ENCODE data around the gene XRCC3. TPM values are rescaled to one million over a fixed set of nuclear protein-coding genes. Genes with fewer than 3 reads are reported as not detected.

The XRCC3 gene
- total and polyA plus RNA-seq, 4 donors: 1.7 to 14.1 (median 2.8) TPM

- Histone ChIP-seq H3K36me3 (ENCODE audit: control insufficient read depth in 4 of 4, insufficient read depth in 3 of 4, low read depth in 1 of 4, low read length in 3 of 4) (peaks cover 6 to 7% (median 7%) of the 10 kb centered on the region in 4 donors), H3K4me1 (ENCODE audit: control insufficient read depth in 4 of 4, insufficient read depth in 4 of 4, low read length in 3 of 4) (no peaks in the 10 kb centered on the region), H3K9ac (ENCODE audit: low read depth in 1 of 2, low read length in 2 of 2) (no peak overlapping the region), H3K27ac (ENCODE audit: low read depth in 1 of 2, low read length in 2 of 2) (no peak overlapping the region), H3K27me3 (ENCODE audit: control insufficient read depth in 4 of 4, insufficient read depth in 4 of 4, low read length in 3 of 4) (no peaks in the 10 kb centered on the region), H3K4me3 (ENCODE audit: low read depth in 1 of 3, low read length in 3 of 3) (no peak overlapping the region), H3K9me3 (ENCODE audit: control insufficient read depth in 4 of 4, low read length in 3 of 4) (no peaks in the 10 kb centered on the region)
- TF ChIP-seq EGR1 (IDR thresholded peaks at IDR 0.05; ENCODE audit: low read depth in 2 of 2): no peak
- no peak for TF ChIP-seq YY1 (IDR thresholded peaks at IDR 0.05)
- no peak for TF ChIP-seq REST (IDR thresholded peaks at IDR 0.05)
- TF ChIP-seq MAX (IDR thresholded peaks at IDR 0.05): no peak
- no peak for TF ChIP-seq HNF4A (conservative IDR thresholded peaks at IDR 0.05)
- no peak for TF ChIP-seq NR2F2 (IDR thresholded peaks at IDR 0.05)
- TF ChIP-seq ATF3 (IDR thresholded peaks at IDR 0.05): no peak
- TF ChIP-seq TAF1 (conservative IDR thresholded peaks at IDR 0.05): no peak
- TF ChIP-seq JUND (IDR thresholded peaks at IDR 0.05): no peak
- no peak for TF ChIP-seq ZBTB33 (IDR thresholded peaks at IDR 0.05)
- WGBS: 87% methylated on average over 9 of the region's 9 CpGs
- no peak for DNase-seq (ENCODE audit: low spot score)
Observed at GRCh38 chr14:103753774-103754173, 38.5 kb upstream of the XRCC3 start.

GRCh38 chr14:103749860-103750259, 34.6 kb upstream of the XRCC3 start:
- Histone ChIP-seq H3K4me1 (ENCODE audit: control insufficient read depth in 4 of 4, insufficient read depth in 4 of 4, low read length in 3 of 4) (peaks cover 0 to 8% (median 5%) of the 10 kb centered on the region in 4 donors), H3K4me3 (ENCODE audit: low read depth in 1 of 3, low read length in 3 of 3) (no peak overlapping the region), H3K27ac (ENCODE audit: low read depth in 1 of 2, low read length in 2 of 2) (no peak overlapping the region), H3K9ac (ENCODE audit: low read depth in 1 of 2, low read length in 2 of 2) (no peak overlapping the region), H3K27me3 (ENCODE audit: control insufficient read depth in 4 of 4, insufficient read depth in 4 of 4, low read length in 3 of 4) (no peaks in the 10 kb centered on the region), H3K9me3 (ENCODE audit: control insufficient read depth in 4 of 4, low read length in 3 of 4) (no peaks in the 10 kb centered on the region), H3K36me3 (ENCODE audit: control insufficient read depth in 4 of 4, insufficient read depth in 3 of 4, low read depth in 1 of 4, low read length in 3 of 4) (peaks cover 3 to 11% (median 7%) of the 10 kb centered on the region in 4 donors)
- 91% methylated on average over 5 of the region's 5 CpGs for WGBS
- peak in 1 of 2 donors; percentile 22 for TF ChIP-seq RAD21 (IDR thresholded peaks at IDR 0.05)
- no peak for TF ChIP-seq ATF3 (IDR thresholded peaks at IDR 0.05)
- no peak for DNase-seq (ENCODE audit: low spot score)

- no peak overlapping the region for H3K9ac ChIP-seq (ENCODE audit: low read depth in 1 of 2, low read length in 2 of 2)
- WGBS: 93% methylated on average over 5 of the region's 5 CpGs
- DNase-seq (ENCODE audit: low spot score): no peak
- H3K36me3 ChIP-seq (ENCODE audit: control insufficient read depth in 4 of 4, insufficient read depth in 3 of 4, low read depth in 1 of 4, low read length in 3 of 4): peaks cover 3 to 13% (median 7%) of the 10 kb centered on the region in 4 donors
- no peaks in the 10 kb centered on the region for H3K27me3 ChIP-seq (ENCODE audit: control insufficient read depth in 4 of 4, insufficient read depth in 4 of 4, low read length in 3 of 4)
- H3K4me3 ChIP-seq (ENCODE audit: low read depth in 1 of 3, low read length in 3 of 3): no peak overlapping the region
- no peak overlapping the region for H3K27ac ChIP-seq (ENCODE audit: low read depth in 1 of 2, low read length in 2 of 2)
- no peaks in the 10 kb centered on the region for H3K9me3 ChIP-seq (ENCODE audit: control insufficient read depth in 4 of 4, low read length in 3 of 4)
- H3K4me1 ChIP-seq (ENCODE audit: control insufficient read depth in 4 of 4, insufficient read depth in 4 of 4, low read length in 3 of 4): peaks cover 0 to 11% (median 9%) of the 10 kb centered on the region in 4 donors
- TF ChIP-seq HNF4G (IDR thresholded peaks at IDR 0.05): no peak
- TF ChIP-seq JUND (IDR thresholded peaks at IDR 0.05): no peak
- TF ChIP-seq YY1 (IDR thresholded peaks at IDR 0.05): no peak
- TF ChIP-seq TAF1 (conservative IDR thresholded peaks at IDR 0.05): no peak
- no peak for TF ChIP-seq ATF3 (IDR thresholded peaks at IDR 0.05)
- TF ChIP-seq GABPA (IDR thresholded peaks at IDR 0.05 in 1 of 2, conservative IDR thresholded peaks at IDR 0.05 in 1 of 2): no peak
- TF ChIP-seq REST (IDR thresholded peaks at IDR 0.05): no peak
- TF ChIP-seq SP1 (IDR thresholded peaks at IDR 0.05): no peak
- no peak for TF ChIP-seq RXRA (IDR thresholded peaks at IDR 0.05)
- no peak for TF ChIP-seq MAX (IDR thresholded peaks at IDR 0.05)
Observed at GRCh38 chr14:103749452-103749851, 34.2 kb upstream of the XRCC3 start.

Measured in liver (tissue), 9 donors.